Trophoblast cell (in vitro differentiated cells and primary cell): ENCODE results near the gene GOSR2.

Source experiments
- DNase-seq, 2 donors: peaks; one replicate each; pipeline ENCODE4 v3.0.0-alpha.2; 2016
- H2AFZ ChIP-seq: 2 replicates; pipeline ENCODE4 v1.6.1; 2013; ENCODE audit warnings: low read length, moderate library complexity, mild to moderate bottlenecking; ENCODE audit not compliant: insufficient read depth, poor library complexity
- H2AK5ac ChIP-seq: 2 replicates; pipeline ENCODE4 v1.6.1; 2013; ENCODE audit warnings: mild to moderate bottlenecking, low read length
- H2BK120ac ChIP-seq: 2 replicates; pipeline ENCODE4 v1.6.1; 2013; ENCODE audit warnings: low read length, mild to moderate bottlenecking, moderate library complexity; ENCODE audit not compliant: insufficient read depth, poor library complexity
- H2BK12ac ChIP-seq: 2 replicates; pipeline ENCODE4 v1.6.1; 2013; ENCODE audit warnings: mild to moderate bottlenecking, low read length, moderate library complexity
- H2BK5ac ChIP-seq: 2 replicates; pipeline ENCODE4 v1.6.1; 2013; ENCODE audit warnings: low read length, low read depth, moderate library complexity, mild to moderate bottlenecking; ENCODE audit not compliant: poor library complexity
- H3K14ac ChIP-seq: 2 replicates; pipeline ENCODE4 v1.6.1; 2013; ENCODE audit warnings: mild to moderate bottlenecking, low read length
- H3K18ac ChIP-seq: 2 replicates; pipeline ENCODE4 v1.6.1; 2013; ENCODE audit warnings: mild to moderate bottlenecking, low read length
- H3K23ac ChIP-seq: 2 replicates; pipeline ENCODE4 v1.6.1; 2013; ENCODE audit warnings: low read length
- H3K27ac ChIP-seq: 2 replicates; pipeline ENCODE4 v1.5.1; 2013; ENCODE audit warnings: low read depth, mild to moderate bottlenecking, inconsistent platforms, low read length, moderate library complexity
- H3K27me3 ChIP-seq: 2 replicates; pipeline ENCODE4 v1.6.1; 2013; ENCODE audit warnings: inconsistent platforms, mild to moderate bottlenecking, low read length, moderate library complexity; ENCODE audit not compliant: insufficient read depth
- H3K36me3 ChIP-seq, 2 experiments: 1 replicate in 1 of 2; 2 replicates in 1 of 2; pipeline ENCODE4 v1.6.1; 2013; ENCODE audit warnings: low read length in 2 of 2, mild to moderate bottlenecking in 2 of 2, moderate library complexity in 1 of 2; ENCODE audit not compliant: insufficient read depth in 2 of 2, control insufficient read depth in 1 of 2
- H3K4ac ChIP-seq: 2 replicates; pipeline ENCODE4 v1.6.1; 2013; ENCODE audit warnings: low read depth, mild to moderate bottlenecking, low read length, moderate library complexity
- H3K4me1 ChIP-seq, 2 experiments: 1 replicate in 1 of 2; 2 replicates in 1 of 2; pipeline ENCODE4 v1.6.1; 2013; ENCODE audit warnings: low read length in 2 of 2, mild to moderate bottlenecking in 2 of 2, moderate library complexity in 1 of 2; ENCODE audit not compliant: insufficient read depth in 2 of 2, control insufficient read depth in 1 of 2
- H3K4me2 ChIP-seq: 2 replicates; pipeline ENCODE4 v1.6.1; 2013; ENCODE audit warnings: inconsistent platforms, mild to moderate bottlenecking, low read length, moderate library complexity
- H3K4me3 ChIP-seq: 2 replicates; pipeline ENCODE4 v1.5.1; 2013; ENCODE audit warnings: mild to moderate bottlenecking, low read depth, low read length, inconsistent platforms
- H3K79me1 ChIP-seq: one replicate; pipeline ENCODE4 v1.6.1; 2013; ENCODE audit warnings: low read length
- H3K79me2 ChIP-seq: 2 replicates; pipeline ENCODE4 v1.6.1; 2013; ENCODE audit warnings: low read length, mild to moderate bottlenecking; ENCODE audit not compliant: control insufficient read depth, insufficient read depth, poor library complexity
- H3K9ac ChIP-seq: 2 replicates; pipeline ENCODE4 v1.6.1; 2013; ENCODE audit warnings: mild to moderate bottlenecking, low read length
- H3K9me3 ChIP-seq: 2 replicates; pipeline ENCODE4 v1.6.1; 2013; ENCODE audit warnings: low read depth, mild to moderate bottlenecking, control low read depth, inconsistent platforms, low read length; ENCODE audit not compliant: insufficient read depth
- H4K12ac ChIP-seq: 2 replicates; pipeline ENCODE4 v1.6.1; 2013; ENCODE audit warnings: low read depth, mild to moderate bottlenecking, low read length, moderate library complexity
- H4K8ac ChIP-seq: 2 replicates; pipeline ENCODE4 v1.6.1; 2013; ENCODE audit warnings: low read depth, mild to moderate bottlenecking, low read length, moderate library complexity
- H4K91ac ChIP-seq: one replicate; pipeline ENCODE4 v1.6.1; 2013; ENCODE audit warnings: low read depth, mild to moderate bottlenecking, low read length, moderate library complexity
- WGBS: extraction: QIAGEN DNeasy Blood & Tissue Kit; methylation state at CpG from one replicate; pipeline ENCODE4 v1.1.7; 2013; ENCODE audit warnings: missing lambda C conversion rate; ENCODE audit not compliant: insufficient read length, insufficient coverage; ENCODE audit errors: extremely low coverage; 5-methylcytosine and 5-hydroxymethylcytosine counted together

Gene GOSR2

GRCh38 chr17:46915596-46915995, 7.4 kb upstream of the GOSR2 start:
- Histone ChIP-seq H2BK5ac (no peak overlapping the region), H3K9me3 (peaks cover 2% of the 10 kb centered on the region), H3K4me3 (no peak overlapping the region), H3K27me3 (no peaks in the 10 kb centered on the region), H3K14ac (no peak overlapping the region), H3K36me3 (no peaks in the 10 kb centered on the region), H2BK12ac (no peak overlapping the region), H2BK120ac (no peak overlapping the region), H3K18ac (no peak overlapping the region), H2AK5ac (no peak overlapping the region), H4K91ac (no peak overlapping the region), H3K4me1 (peaks cover 0 to 2% of the 10 kb centered on the region in 2 experiments), H4K12ac (no peak overlapping the region), H3K79me1 (peaks cover 2% of the 10 kb centered on the region), H3K23ac (no peak overlapping the region), H4K8ac (no peak overlapping the region), H3K27ac (no peak overlapping the region), H3K79me2 (no peaks in the 10 kb centered on the region), H2AFZ (no peak overlapping the region), H3K4me2 (no peak overlapping the region), H3K9ac (no peak overlapping the region), H3K4ac (no peak overlapping the region)
- WGBS = no CpG with 5 or more reads among the region's 1 CpG
- DNase-seq = peak; percentile 63 to 76

- no peak overlapping the region for H2BK12ac ChIP-seq
- DNase-seq = peak; percentile 50 to 69
- no peak overlapping the region for H3K4me2 ChIP-seq
- no peak overlapping the region for H3K4ac ChIP-seq
- H3K4me3 ChIP-seq = no peak overlapping the region
- no peak overlapping the region for H4K8ac ChIP-seq
- no peak overlapping the region for H2AK5ac ChIP-seq
- WGBS = no CpG with 5 or more reads among the region's 2 CpGs
- H2BK5ac ChIP-seq = no peak overlapping the region
- H3K23ac ChIP-seq = no peak overlapping the region
- peaks cover 0 to 2% of the 10 kb centered on the region in 2 experiments for H3K4me1 ChIP-seq
- H3K79me2 ChIP-seq = no peaks in the 10 kb centered on the region
- H4K91ac ChIP-seq = no peak overlapping the region
- H3K79me1 ChIP-seq = peaks cover 2% of the 10 kb centered on the region
- H3K14ac ChIP-seq = no peak overlapping the region
- H3K9ac ChIP-seq = no peak overlapping the region
- H4K12ac ChIP-seq = no peak overlapping the region
- H3K36me3 ChIP-seq = no peaks in the 10 kb centered on the region
- no peak overlapping the region for H3K18ac ChIP-seq
- no peak overlapping the region for H3K27ac ChIP-seq
- no peaks in the 10 kb centered on the region for H3K27me3 ChIP-seq
- peaks cover 2% of the 10 kb centered on the region for H3K9me3 ChIP-seq
- H2BK120ac ChIP-seq = no peak overlapping the region
- H2AFZ ChIP-seq = no peak overlapping the region
Measured at GRCh38 chr17:46916211-46916610, 6.7 kb upstream of the GOSR2 start.

GRCh38 chr17:46916623-46917022, 6.3 kb upstream of the GOSR2 start:
- no peak overlapping the region for H3K14ac ChIP-seq
- no peak overlapping the region for H3K4ac ChIP-seq
- H3K79me1 ChIP-seq = peaks cover 2% of the 10 kb centered on the region
- H4K8ac ChIP-seq = no peak overlapping the region
- no peak overlapping the region for H3K9ac ChIP-seq
- H4K12ac ChIP-seq = no peak overlapping the region
- no peak overlapping the region for H3K18ac ChIP-seq
- no CpG with 5 or more reads among the region's 3 CpGs for WGBS
- no peaks in the 10 kb centered on the region for H3K36me3 ChIP-seq
- H2AFZ ChIP-seq = no peak overlapping the region
- no peak overlapping the region for H4K91ac ChIP-seq
- no peak overlapping the region for H3K27ac ChIP-seq
- no peak overlapping the region for H2BK5ac ChIP-seq
- H3K4me2 ChIP-seq = no peak overlapping the region
- H3K27me3 ChIP-seq = no peaks in the 10 kb centered on the region
- no peak overlapping the region for H3K4me3 ChIP-seq
- no peak overlapping the region for H3K23ac ChIP-seq
- DNase-seq = no peak
- no peaks in the 10 kb centered on the region for H3K79me2 ChIP-seq
- no peak overlapping the region for H2BK12ac ChIP-seq
- H2BK120ac ChIP-seq = no peak overlapping the region
- H2AK5ac ChIP-seq = no peak overlapping the region
- peaks cover 2% of the 10 kb centered on the region for H3K9me3 ChIP-seq
- H3K4me1 ChIP-seq = peaks cover 0 to 2% of the 10 kb centered on the region in 2 experiments

GRCh38 chr17:46917041-46917440, 5.9 kb upstream of the GOSR2 start:
- no peak overlapping the region for H3K9ac ChIP-seq
- no peaks in the 10 kb centered on the region for H3K4me1 ChIP-seq
- H3K79me2 ChIP-seq = no peaks in the 10 kb centered on the region
- no peak overlapping the region for H3K27ac ChIP-seq
- no peak overlapping the region for H4K8ac ChIP-seq
- H3K79me1 ChIP-seq = no peaks in the 10 kb centered on the region
- H4K91ac ChIP-seq = no peak overlapping the region
- no peak overlapping the region for H3K14ac ChIP-seq
- no peak overlapping the region for H2BK120ac ChIP-seq
- H3K9me3 ChIP-seq = no peaks in the 10 kb centered on the region
- no peak overlapping the region for H3K18ac ChIP-seq
- no peaks in the 10 kb centered on the region for H3K36me3 ChIP-seq
- no peak overlapping the region for H3K23ac ChIP-seq
- no peak overlapping the region for H3K4me3 ChIP-seq
- no peak overlapping the region for H3K4me2 ChIP-seq
- no peaks in the 10 kb centered on the region for H3K27me3 ChIP-seq
- no peak overlapping the region for H2BK5ac ChIP-seq
- no peak overlapping the region for H4K12ac ChIP-seq
- no peak overlapping the region for H2BK12ac ChIP-seq
- DNase-seq = peak; percentile 43 to 77
- no peak overlapping the region for H2AK5ac ChIP-seq
- H3K4ac ChIP-seq = no peak overlapping the region
- no peak overlapping the region for H2AFZ ChIP-seq
